ENCODE measurements around the gene GOT1. TPM values are rescaled to one million over a fixed set of nuclear protein-coding genes. Genes with fewer than 3 reads are reported as not detected.

The GOT1 gene
- total RNA-seq, 1 experiment from 2014 or later, result 56.8 TPM

DNA sequence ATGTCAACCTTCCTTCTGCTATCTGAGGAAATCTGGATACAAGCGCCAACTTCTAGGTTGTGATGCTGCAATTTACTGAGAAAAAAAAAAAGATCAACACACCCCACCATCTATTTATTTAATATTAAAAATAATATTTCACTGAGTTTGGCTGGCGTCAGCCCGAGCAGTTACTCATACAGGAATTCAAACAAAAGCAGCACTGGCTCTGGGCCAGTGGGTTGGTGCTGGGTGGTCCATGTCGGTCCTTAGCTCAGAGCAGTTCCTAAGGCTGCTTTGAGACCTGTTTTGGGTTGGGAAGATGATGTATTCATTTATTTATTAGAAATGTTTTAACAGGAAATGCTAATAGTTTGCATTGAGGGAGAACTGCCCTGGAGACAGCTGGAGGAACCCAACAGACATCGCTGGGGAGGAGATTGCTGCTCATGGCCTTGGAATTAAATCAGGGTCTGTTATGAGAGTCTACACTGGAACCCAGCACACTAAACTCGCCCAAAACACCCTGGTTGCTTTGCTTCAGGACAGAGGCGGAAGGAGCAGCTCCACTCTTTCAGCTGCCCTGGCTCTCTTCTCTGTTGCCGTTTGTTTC lies 36.3 kb upstream of the GOT1 start:
- CTCF ChIA-PET, result interaction anchor here (1.9 kb wide), 1 partner anchor 31 kb away, joined by 6 read pairs; no protein-coding TSS in a partner anchor

DNA sequence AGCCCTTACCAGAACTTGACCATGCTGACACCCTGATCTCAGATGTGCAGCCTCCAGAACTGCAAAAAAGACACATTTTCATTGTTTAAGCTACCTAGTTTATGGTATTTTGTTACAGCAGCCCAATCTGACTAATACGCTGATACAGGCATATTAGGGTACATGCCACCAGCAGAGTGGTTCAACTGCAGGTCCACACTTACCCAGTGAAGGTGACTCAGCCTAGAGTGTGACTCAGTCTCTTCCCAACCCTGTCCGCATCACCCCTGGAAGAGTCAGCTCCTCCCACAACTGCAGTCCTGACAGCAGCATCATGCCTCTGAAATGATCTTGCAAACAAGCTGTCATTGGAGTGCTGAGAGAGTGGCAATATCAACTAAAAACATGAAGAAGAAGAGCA lies 30.8 kb upstream of the GOT1 start:
- TF ChIP-seq JAZF1 (CRISPR knock-in tag; IDR thresholded peaks at IDR 0.05), result no peak
- no peak for TF ChIP-seq MXD4 (CRISPR knock-in tag; IDR thresholded peaks at IDR 0.05; ENCODE audit: borderline replicate concordance)
- TF ChIP-seq, protein P1, sequence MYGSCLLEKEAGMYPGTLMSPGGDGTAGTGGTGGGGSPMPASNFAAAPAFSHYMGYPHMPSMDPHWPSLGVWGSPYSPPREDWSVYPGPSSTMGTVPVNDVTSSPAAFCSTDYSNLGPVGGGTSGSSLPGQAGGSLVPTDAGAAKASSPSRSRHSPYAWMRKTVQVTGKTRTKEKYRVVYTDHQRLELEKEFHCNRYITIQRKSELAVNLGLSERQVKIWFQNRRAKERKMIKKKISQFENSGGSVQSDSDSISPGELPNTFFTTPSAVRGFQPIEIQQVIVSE (CRISPR knock-in tag; IDR thresholded peaks at IDR 0.05; ENCODE audit: borderline replicate concordance), result no peak
- no peak for TF ChIP-seq IRF2 (CRISPR knock-in tag; IDR thresholded peaks at IDR 0.05; ENCODE audit: borderline replicate concordance, low read depth)
- no peak for TF ChIP-seq ZNF671 (CRISPR knock-in tag; IDR thresholded peaks at IDR 0.05)
- TF ChIP-seq, protein P2, sequence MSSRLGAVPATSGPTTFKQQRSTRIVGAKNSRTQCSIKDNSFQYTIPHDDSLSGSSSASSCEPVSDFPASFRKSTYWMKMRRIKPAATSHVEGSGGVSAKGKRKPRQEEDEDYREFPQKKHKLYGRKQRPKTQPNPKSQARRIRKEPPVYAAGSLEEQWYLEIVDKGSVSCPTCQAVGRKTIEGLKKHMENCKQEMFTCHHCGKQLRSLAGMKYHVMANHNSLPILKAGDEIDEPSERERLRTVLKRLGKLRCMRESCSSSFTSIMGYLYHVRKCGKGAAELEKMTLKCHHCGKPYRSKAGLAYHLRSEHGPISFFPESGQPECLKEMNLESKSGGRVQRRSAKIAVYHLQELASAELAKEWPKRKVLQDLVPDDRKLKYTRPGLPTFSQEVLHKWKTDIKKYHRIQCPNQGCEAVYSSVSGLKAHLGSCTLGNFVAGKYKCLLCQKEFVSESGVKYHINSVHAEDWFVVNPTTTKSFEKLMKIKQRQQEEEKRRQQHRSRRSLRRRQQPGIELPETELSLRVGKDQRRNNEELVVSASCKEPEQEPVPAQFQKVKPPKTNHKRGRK (CRISPR knock-in tag; IDR thresholded peaks at IDR 0.05; ENCODE audit: borderline replicate concordance), result no peak
- H3K9me3 Mint-ChIP-seq, result peaks cover 4% of the 10 kb centered on the region
- no peak overlapping the region for H3K4me3 Mint-ChIP-seq
- H3K36me3 Mint-ChIP-seq, result no peaks in the 10 kb centered on the region
- no peak overlapping the region for H3K27ac Mint-ChIP-seq
- no peaks in the 10 kb centered on the region for H3K4me1 Mint-ChIP-seq
- POLR2A ChIA-PET, result no interaction called here
- ATAC-seq, result no peak
- peaks cover 5% of the 10 kb centered on the region; the same call in 1 of the 2 replicates for H3K27me3 Mint-ChIP-seq (ENCODE audit: low read depth)
- CTCF ChIA-PET, result interaction anchor here (1.2 kb wide), 1 partner anchor 24 kb away, joined by 3 read pairs; no protein-coding TSS in a partner anchor
- DNase-seq (ENCODE audit: low spot score), result no peak

More for the DNA sequence above, 36.3 kb upstream of the GOT1 start:
- Mint-ChIP-seq H3K4me1 (peaks cover 3% of the 10 kb centered on the region; the same call in 1 of the 2 replicates), H3K36me3 (no peaks in the 10 kb centered on the region), H3K9me3 (peaks cover 4% of the 10 kb centered on the region), H3K27me3 (ENCODE audit: low read depth) (no peaks in the 10 kb centered on the region; the same call in none of the 2 replicates), H3K4me3 (no peak overlapping the region), H3K27ac (no peak overlapping the region)
- POLR2A ChIA-PET, result interaction anchor here (0.7 kb wide), 1 partner anchor 430 kb away, joined by 3 read pairs; no protein-coding TSS in a partner anchor
- DNase-seq (ENCODE audit: low spot score) (no peak), ATAC-seq (no peak)
- TF ChIP-seq, protein P3, sequence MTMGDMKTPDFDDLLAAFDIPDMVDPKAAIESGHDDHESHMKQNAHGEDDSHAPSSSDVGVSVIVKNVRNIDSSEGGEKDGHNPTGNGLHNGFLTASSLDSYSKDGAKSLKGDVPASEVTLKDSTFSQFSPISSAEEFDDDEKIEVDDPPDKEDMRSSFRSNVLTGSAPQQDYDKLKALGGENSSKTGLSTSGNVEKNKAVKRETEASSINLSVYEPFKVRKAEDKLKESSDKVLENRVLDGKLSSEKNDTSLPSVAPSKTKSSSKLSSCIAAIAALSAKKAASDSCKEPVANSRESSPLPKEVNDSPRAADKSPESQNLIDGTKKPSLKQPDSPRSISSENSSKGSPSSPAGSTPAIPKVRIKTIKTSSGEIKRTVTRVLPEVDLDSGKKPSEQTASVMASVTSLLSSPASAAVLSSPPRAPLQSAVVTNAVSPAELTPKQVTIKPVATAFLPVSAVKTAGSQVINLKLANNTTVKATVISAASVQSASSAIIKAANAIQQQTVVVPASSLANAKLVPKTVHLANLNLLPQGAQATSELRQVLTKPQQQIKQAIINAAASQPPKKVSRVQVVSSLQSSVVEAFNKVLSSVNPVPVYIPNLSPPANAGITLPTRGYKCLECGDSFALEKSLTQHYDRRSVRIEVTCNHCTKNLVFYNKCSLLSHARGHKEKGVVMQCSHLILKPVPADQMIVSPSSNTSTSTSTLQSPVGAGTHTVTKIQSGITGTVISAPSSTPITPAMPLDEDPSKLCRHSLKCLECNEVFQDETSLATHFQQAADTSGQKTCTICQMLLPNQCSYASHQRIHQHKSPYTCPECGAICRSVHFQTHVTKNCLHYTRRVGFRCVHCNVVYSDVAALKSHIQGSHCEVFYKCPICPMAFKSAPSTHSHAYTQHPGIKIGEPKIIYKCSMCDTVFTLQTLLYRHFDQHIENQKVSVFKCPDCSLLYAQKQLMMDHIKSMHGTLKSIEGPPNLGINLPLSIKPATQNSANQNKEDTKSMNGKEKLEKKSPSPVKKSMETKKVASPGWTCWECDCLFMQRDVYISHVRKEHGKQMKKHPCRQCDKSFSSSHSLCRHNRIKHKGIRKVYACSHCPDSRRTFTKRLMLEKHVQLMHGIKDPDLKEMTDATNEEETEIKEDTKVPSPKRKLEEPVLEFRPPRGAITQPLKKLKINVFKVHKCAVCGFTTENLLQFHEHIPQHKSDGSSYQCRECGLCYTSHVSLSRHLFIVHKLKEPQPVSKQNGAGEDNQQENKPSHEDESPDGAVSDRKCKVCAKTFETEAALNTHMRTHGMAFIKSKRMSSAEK (CRISPR knock-in tag; IDR thresholded peaks at IDR 0.05; ENCODE audit: borderline replicate concordance), result no peak
- TF ChIP-seq JUN (CRISPR knock-in tag; IDR thresholded peaks at IDR 0.05), result no peak
- TF ChIP-seq TP53 (CRISPR knock-in tag; IDR thresholded peaks at IDR 0.05), result no peak
- TF ChIP-seq NR3C1 (CRISPR knock-in tag; conservative IDR thresholded peaks at IDR 0.05; ENCODE audit: low read depth), result no peak
- TF ChIP-seq NR1H2 (CRISPR knock-in tag; IDR thresholded peaks at IDR 0.05), result no peak
- TF ChIP-seq SMAD3 (CRISPR knock-in tag; IDR thresholded peaks at IDR 0.05; ENCODE audit: borderline replicate concordance), result no peak
- TF ChIP-seq ETV6 (CRISPR knock-in tag; IDR thresholded peaks at IDR 0.05), result no peak
- no peak for TF ChIP-seq FOXP1 (CRISPR knock-in tag; IDR thresholded peaks at IDR 0.05; ENCODE audit: borderline replicate concordance)
- no peak for TF ChIP-seq ZNF219 (CRISPR knock-in tag; IDR thresholded peaks at IDR 0.05; ENCODE audit: borderline replicate concordance)
- TF ChIP-seq, protein P4, sequence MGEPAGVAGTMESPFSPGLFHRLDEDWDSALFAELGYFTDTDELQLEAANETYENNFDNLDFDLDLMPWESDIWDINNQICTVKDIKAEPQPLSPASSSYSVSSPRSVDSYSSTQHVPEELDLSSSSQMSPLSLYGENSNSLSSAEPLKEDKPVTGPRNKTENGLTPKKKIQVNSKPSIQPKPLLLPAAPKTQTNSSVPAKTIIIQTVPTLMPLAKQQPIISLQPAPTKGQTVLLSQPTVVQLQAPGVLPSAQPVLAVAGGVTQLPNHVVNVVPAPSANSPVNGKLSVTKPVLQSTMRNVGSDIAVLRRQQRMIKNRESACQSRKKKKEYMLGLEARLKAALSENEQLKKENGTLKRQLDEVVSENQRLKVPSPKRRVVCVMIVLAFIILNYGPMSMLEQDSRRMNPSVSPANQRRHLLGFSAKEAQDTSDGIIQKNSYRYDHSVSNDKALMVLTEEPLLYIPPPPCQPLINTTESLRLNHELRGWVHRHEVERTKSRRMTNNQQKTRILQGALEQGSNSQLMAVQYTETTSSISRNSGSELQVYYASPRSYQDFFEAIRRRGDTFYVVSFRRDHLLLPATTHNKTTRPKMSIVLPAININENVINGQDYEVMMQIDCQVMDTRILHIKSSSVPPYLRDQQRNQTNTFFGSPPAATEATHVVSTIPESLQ (CRISPR knock-in tag; IDR thresholded peaks at IDR 0.05), result no peak
- TF ChIP-seq CREM (CRISPR knock-in tag; IDR thresholded peaks at IDR 0.05), result no peak
